Measurements from ENCODE around the gene NRXN2.
"Not testable (repeated sequence)": the region's sequence is repeated elsewhere in the genome, so short reads cannot be mapped to it uniquely, and the experiment has no call there.

Gene NRXN2

DNA sequence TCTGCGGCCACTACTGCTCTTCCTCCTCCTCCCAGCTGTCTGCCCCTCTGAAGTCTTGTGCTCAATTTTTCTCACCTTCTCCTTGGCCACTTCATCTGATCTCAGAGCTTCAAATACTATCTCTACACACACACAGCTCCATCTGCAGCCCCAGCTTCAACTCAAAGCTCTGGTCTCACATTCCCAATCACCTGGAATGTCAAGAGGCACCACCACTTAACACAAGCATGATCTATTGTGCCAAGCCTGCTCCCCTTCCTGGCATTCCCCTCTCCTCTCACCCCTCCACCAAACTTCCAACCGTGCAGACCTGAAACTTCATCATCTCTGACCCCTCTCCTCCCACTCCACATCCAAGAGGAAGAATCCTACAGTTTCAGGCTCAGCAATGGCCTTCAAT lies 17.5 kb downstream of the NRXN2 start:
- Histone ChIP-seq H3K4me3 (IDR thresholded peaks at IDR 0.05; ENCODE audit: insufficient read depth, low read depth, low read length) (no peak overlapping the region), H3K36me3 (ENCODE audit: insufficient read depth) (no peaks in the 10 kb centered on the region), H3K79me2 (ENCODE audit: insufficient read depth, low read depth) (no peaks in the 10 kb centered on the region), H3K9ac (no peak overlapping the region), H2AFZ (ENCODE audit: low read depth) (no peak overlapping the region), H3K27me3 (ENCODE audit: insufficient read depth, low read depth) (peaks cover 69% of the 10 kb centered on the region), H3K4me2 (no peak overlapping the region), H3K4me1 (ENCODE audit: low read depth, poor library complexity, severe bottlenecking) (no peaks in the 10 kb centered on the region), H4K20me1 (ENCODE audit: insufficient read depth) (no peaks in the 10 kb centered on the region), H3K27ac (no peak overlapping the region)
- no peak for TF ChIP-seq CTCF (conservative IDR thresholded peaks at IDR 0.05; ENCODE audit: low read depth, low read length)

DNA sequence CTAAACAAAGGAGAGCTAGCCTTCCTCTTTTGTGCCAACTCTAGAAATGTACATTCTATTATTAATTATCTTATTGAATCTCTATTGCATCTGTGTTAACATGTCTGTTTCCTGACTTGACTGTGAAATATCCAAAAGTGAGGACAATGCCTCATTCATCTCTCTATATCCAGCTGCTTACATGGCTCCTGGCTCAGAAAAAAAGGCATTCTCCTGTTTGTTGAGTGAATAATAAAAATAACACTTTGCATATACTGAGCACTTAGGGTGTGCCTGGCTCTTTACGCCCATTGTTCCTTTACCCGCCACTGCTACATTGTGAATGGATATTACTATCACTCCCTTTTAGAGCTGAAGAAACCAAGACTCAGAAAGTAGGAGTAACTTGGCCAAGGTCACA lies 19.9 kb downstream of the NRXN2 start:
- Histone ChIP-seq H3K4me1 (ENCODE audit: low read depth, poor library complexity, severe bottlenecking) (no peaks in the 10 kb centered on the region), H3K4me2 (no peak overlapping the region), H3K9ac (no peak overlapping the region), H4K20me1 (ENCODE audit: insufficient read depth) (no peaks in the 10 kb centered on the region), H2AFZ (ENCODE audit: low read depth) (no peak overlapping the region), H3K36me3 (ENCODE audit: insufficient read depth) (no peaks in the 10 kb centered on the region), H3K79me2 (ENCODE audit: insufficient read depth, low read depth) (no peaks in the 10 kb centered on the region), H3K27me3 (ENCODE audit: insufficient read depth, low read depth) (peaks cover 65% of the 10 kb centered on the region), H3K27ac (no peak overlapping the region), H3K4me3 (IDR thresholded peaks at IDR 0.05; ENCODE audit: insufficient read depth, low read depth, low read length) (no peak overlapping the region)
- no peak for TF ChIP-seq CTCF (conservative IDR thresholded peaks at IDR 0.05; ENCODE audit: low read depth, low read length)

DNA sequence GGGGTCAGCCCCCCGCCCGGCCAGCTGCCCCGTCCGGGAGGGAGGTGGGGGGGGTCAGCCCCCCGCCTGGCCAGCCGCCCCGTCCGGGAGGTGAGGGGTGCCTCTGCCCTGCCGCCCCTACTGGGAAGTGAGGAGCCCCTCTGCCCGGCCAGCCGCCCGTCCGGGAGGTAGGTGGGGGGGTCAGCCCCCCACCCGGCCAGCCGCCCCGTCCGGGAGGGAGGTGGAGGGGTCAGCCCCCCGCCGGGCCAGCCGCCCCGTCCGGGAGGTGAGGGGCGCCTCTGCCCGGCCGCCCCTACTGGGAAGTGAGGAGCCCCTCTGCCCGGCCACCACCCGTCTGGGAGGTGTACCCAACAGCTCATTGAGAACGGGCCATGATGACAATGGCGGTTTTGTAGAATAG lies 21.0 kb downstream of the NRXN2 start:
- H3K27ac ChIP-seq; H3K36me3 ChIP-seq (ENCODE audit: insufficient read depth); H3K4me3 ChIP-seq (IDR thresholded peaks at IDR 0.05; ENCODE audit: insufficient read depth, low read depth, low read length); H2AFZ ChIP-seq (ENCODE audit: low read depth); H3K79me2 ChIP-seq (ENCODE audit: insufficient read depth, low read depth); H3K9ac ChIP-seq; H4K20me1 ChIP-seq (ENCODE audit: insufficient read depth); H3K4me1 ChIP-seq (ENCODE audit: low read depth, poor library complexity, severe bottlenecking); H3K4me2 ChIP-seq: not testable (repeated sequence)
- H3K27me3 ChIP-seq (ENCODE audit: insufficient read depth, low read depth) = peaks cover 65% of the 10 kb centered on the region

- Histone ChIP-seq H3K36me3 (ENCODE audit: insufficient read depth) (no peaks in the 10 kb centered on the region), H2AFZ (ENCODE audit: low read depth) (no peak overlapping the region), H3K4me2 (no peak overlapping the region), H3K9ac (no peak overlapping the region), H3K4me1 (ENCODE audit: low read depth, poor library complexity, severe bottlenecking) (no peaks in the 10 kb centered on the region), H3K27me3 (ENCODE audit: insufficient read depth, low read depth) (peaks cover 74% of the 10 kb centered on the region), H3K27ac (no peak overlapping the region), H3K79me2 (ENCODE audit: insufficient read depth, low read depth) (no peaks in the 10 kb centered on the region), H3K4me3 (IDR thresholded peaks at IDR 0.05; ENCODE audit: insufficient read depth, low read depth, low read length) (no peak overlapping the region), H4K20me1 (ENCODE audit: insufficient read depth) (no peaks in the 10 kb centered on the region)
- TF ChIP-seq CTCF (conservative IDR thresholded peaks at IDR 0.05; ENCODE audit: low read depth, low read length) = no peak
Observed at GRCh38 chr11:64698427-64698826, 24.6 kb downstream of the NRXN2 start.

DNA sequence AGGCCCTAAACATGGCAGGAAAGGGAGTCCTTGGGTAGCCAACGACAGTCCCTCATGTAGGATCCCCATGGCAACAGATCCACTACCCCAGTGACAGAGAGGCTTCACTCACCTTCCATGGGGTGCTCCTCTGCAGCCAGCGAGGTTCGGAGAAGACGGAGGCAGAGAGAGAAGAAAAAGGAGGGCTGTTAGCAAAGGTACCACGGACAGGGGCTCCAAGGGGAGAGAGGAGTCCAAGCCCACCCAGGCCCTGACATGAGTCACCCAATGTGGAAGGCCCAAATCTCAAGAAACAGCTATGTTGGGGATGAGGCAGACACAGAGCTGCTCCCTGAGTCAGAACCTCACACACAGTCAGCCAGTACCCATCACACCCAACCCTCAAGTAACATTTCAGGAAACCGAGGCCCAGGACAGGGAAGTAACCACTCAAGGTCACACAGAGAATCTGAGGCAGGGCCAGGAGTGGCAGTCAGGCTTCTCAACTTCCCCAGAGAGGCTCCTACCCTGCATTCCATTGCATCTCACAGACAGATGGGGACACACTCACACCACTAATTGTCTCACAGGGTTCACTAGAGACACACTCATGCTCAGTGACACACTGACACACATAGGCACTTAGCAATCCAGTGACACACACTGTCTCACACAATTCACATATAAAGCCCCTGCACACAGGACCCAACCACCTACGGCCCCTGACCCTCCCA lies 25.2 kb downstream of the NRXN2 start:
- no peak overlapping the region for H3K4me3 ChIP-seq (IDR thresholded peaks at IDR 0.05; ENCODE audit: insufficient read depth, low read depth, low read length)
- no peak for TF ChIP-seq CTCF (conservative IDR thresholded peaks at IDR 0.05; ENCODE audit: low read depth, low read length)
- H3K27me3 ChIP-seq (ENCODE audit: insufficient read depth, low read depth) = peaks cover 75% of the 10 kb centered on the region
- no peaks in the 10 kb centered on the region for H3K4me1 ChIP-seq (ENCODE audit: low read depth, poor library complexity, severe bottlenecking)
- H3K9ac ChIP-seq = no peak overlapping the region
- H4K20me1 ChIP-seq (ENCODE audit: insufficient read depth) = no peaks in the 10 kb centered on the region
- H2AFZ ChIP-seq (ENCODE audit: low read depth) = no peak overlapping the region
- no peak overlapping the region for H3K27ac ChIP-seq
- no peak overlapping the region for H3K4me2 ChIP-seq
- H3K79me2 ChIP-seq (ENCODE audit: insufficient read depth, low read depth) = no peaks in the 10 kb centered on the region
- no peaks in the 10 kb centered on the region for H3K36me3 ChIP-seq (ENCODE audit: insufficient read depth)

All from KMS-11 (cell line).